Mesenchymal stem cell (in vitro differentiated cells and primary cell): ENCODE data around the gene AGAP3.
A peak's percentile ranks its signal among the peaks of the same experiment; 100 is the strongest.

ENCODE experiments used
- DNase-seq: peaks from one replicate; pipeline ENCODE4 v3.0.0-alpha.2; 2013
- H2AFZ ChIP-seq: one replicate; pipeline ENCODE4 v1.6.1; 2013; ENCODE audit warnings: low read depth, mild to moderate bottlenecking, control low read depth, inconsistent platforms, low read length, moderate library complexity
- H2AK5ac ChIP-seq: 2 replicates; pipeline ENCODE4 v1.6.1; 2013; ENCODE audit warnings: low read length, moderate library complexity, mild to moderate bottlenecking, inconsistent platforms; ENCODE audit not compliant: severe bottlenecking
- H2BK120ac ChIP-seq: one replicate; pipeline ENCODE4 v1.6.1; 2013; ENCODE audit warnings: low read depth, mild to moderate bottlenecking, inconsistent platforms, low read length, moderate library complexity
- H2BK12ac ChIP-seq, 2 experiments: one replicate each; pipeline ENCODE4 v1.6.1; 2013; ENCODE audit warnings: inconsistent platforms in 2 of 2, low read length in 2 of 2, mild to moderate bottlenecking in 2 of 2, moderate library complexity in 2 of 2, control low read depth in 1 of 2
- H2BK15ac ChIP-seq: one replicate; pipeline ENCODE4 v1.6.1; 2013; ENCODE audit warnings: mild to moderate bottlenecking, low read depth, inconsistent platforms; ENCODE audit not compliant: poor library complexity, severe bottlenecking
- H2BK5ac ChIP-seq: 2 replicates; pipeline ENCODE4 v1.6.1; 2013; ENCODE audit warnings: low read depth, mild to moderate bottlenecking, low read length, control low read depth, inconsistent platforms; ENCODE audit not compliant: poor library complexity, severe bottlenecking
- H3K14ac ChIP-seq, 2 experiments: one replicate each; pipeline ENCODE4 v1.6.1; 2013; ENCODE audit warnings: inconsistent platforms in 2 of 2, low read length in 2 of 2, control low read depth in 1 of 2, mild to moderate bottlenecking in 1 of 2, moderate library complexity in 1 of 2
- H3K18ac ChIP-seq, 2 experiments: one replicate each; pipeline ENCODE4 v1.6.1; 2013; ENCODE audit warnings: inconsistent platforms in 2 of 2, low read length in 2 of 2, control low read depth in 1 of 2, low read depth in 1 of 2, mild to moderate bottlenecking in 1 of 2
- H3K23ac ChIP-seq, 2 experiments: one replicate each; pipeline ENCODE4 v1.6.1; 2013; ENCODE audit warnings: inconsistent platforms in 2 of 2, low read length in 2 of 2, mild to moderate bottlenecking in 2 of 2, moderate library complexity in 2 of 2, control low read depth in 1 of 2
- H3K27ac ChIP-seq: 2 replicates; pipeline ENCODE4 v1.5.1; 2013; ENCODE audit warnings: mild to moderate bottlenecking, moderate library complexity, low read length, control low read depth, inconsistent platforms; ENCODE audit not compliant: poor library complexity, severe bottlenecking
- H3K27me3 ChIP-seq, 2 experiments: 2 replicates each; pipeline versions ENCODE4 v1.6.1 to v1.7.0; 2013; ENCODE audit warnings: low read length in 2 of 2, mild to moderate bottlenecking in 2 of 2, moderate library complexity in 2 of 2, control low read depth in 1 of 2, inconsistent platforms in 1 of 2; ENCODE audit not compliant: control insufficient read depth in 1 of 2, insufficient read depth in 1 of 2
- H3K36me3 ChIP-seq, 2 experiments: 2 replicates each; pipeline versions ENCODE4 v1.6.1 to v1.7.0; 2013; ENCODE audit warnings: low read length in 2 of 2, control low read depth in 1 of 2, inconsistent platforms in 1 of 2, low read depth in 1 of 2, mild to moderate bottlenecking in 1 of 2; ENCODE audit not compliant: insufficient read depth in 2 of 2, control insufficient read depth in 1 of 2
- H3K4ac ChIP-seq, 2 experiments: one replicate each; pipeline ENCODE4 v1.6.1; 2013; ENCODE audit warnings: inconsistent platforms in 2 of 2, low read length in 2 of 2, mild to moderate bottlenecking in 2 of 2, moderate library complexity in 2 of 2, control low read depth in 1 of 2, low read depth in 1 of 2
- H3K4me1 ChIP-seq: 2 replicates; pipeline ENCODE4 v1.6.1; 2013; ENCODE audit warnings: low read depth, low read length, control low read depth; ENCODE audit not compliant: control insufficient read depth, insufficient read depth
- H3K4me2 ChIP-seq: 2 replicates; pipeline ENCODE4 v1.6.1; 2013; ENCODE audit warnings: low read length, mild to moderate bottlenecking, inconsistent platforms; ENCODE audit not compliant: poor library complexity, severe bottlenecking
- H3K4me3 ChIP-seq, 2 experiments: 2 replicates each; pipeline versions ENCODE4 v1.5.1 to v1.7.0; 2013; ENCODE audit warnings: low read length in 2 of 2, mild to moderate bottlenecking in 2 of 2, control low read depth in 1 of 2, low read depth in 1 of 2; ENCODE audit not compliant: insufficient read depth in 1 of 2
- H3K79me1 ChIP-seq: replicated peaks from 2 replicates; pipeline ENCODE4 v1.6.1; 2013; ENCODE audit warnings: mild to moderate bottlenecking, control low read depth, low read length, inconsistent platforms; ENCODE audit not compliant: poor library complexity, severe bottlenecking
- H3K9ac ChIP-seq: 2 replicates; pipeline ENCODE4 v1.7.0; 2013; ENCODE audit warnings: mild to moderate bottlenecking, low read length, moderate library complexity
- H3K9me3 ChIP-seq: 2 replicates; pipeline ENCODE4 v1.7.0; 2013; ENCODE audit warnings: mild to moderate bottlenecking, low read length; ENCODE audit not compliant: control insufficient read depth
- H4K8ac ChIP-seq: one replicate; pipeline ENCODE4 v1.6.1; 2013; ENCODE audit warnings: inconsistent platforms, mild to moderate bottlenecking, low read length, moderate library complexity
- H4K91ac ChIP-seq: one replicate; pipeline ENCODE4 v1.6.1; 2013; ENCODE audit warnings: mild to moderate bottlenecking, low read length, inconsistent platforms
- WGBS: methylation state at CpG from one replicate; pipeline ENCODE4 v1.1.7; 2013; ENCODE audit warnings: mixed read lengths; 5-methylcytosine and 5-hydroxymethylcytosine counted together

The AGAP3 gene

DNA sequence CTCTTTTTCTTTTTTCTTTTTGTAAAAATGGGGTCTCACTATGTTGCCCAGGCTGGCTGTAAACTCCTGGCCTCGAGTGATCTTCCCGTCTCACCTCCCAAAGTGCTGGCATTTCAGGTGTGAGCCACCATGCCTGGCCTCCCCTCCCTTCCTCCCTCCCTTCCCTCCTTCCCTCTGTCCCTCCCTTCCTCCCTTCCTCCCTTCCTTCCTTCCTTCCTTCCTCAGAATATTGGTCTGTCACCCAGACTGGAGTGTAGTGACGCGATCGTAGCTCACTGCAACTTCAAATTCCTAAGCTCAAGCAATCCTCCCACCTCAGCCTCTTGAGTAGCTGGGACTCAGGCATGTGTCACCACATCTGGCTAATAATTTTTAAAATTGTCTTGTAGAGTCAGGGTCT, 8.4 kb downstream of the AGAP3 start:
- H2BK120ac ChIP-seq: no peak overlapping the region
- 71% methylated on average over 5 of the region's 5 CpGs for WGBS

DNA sequence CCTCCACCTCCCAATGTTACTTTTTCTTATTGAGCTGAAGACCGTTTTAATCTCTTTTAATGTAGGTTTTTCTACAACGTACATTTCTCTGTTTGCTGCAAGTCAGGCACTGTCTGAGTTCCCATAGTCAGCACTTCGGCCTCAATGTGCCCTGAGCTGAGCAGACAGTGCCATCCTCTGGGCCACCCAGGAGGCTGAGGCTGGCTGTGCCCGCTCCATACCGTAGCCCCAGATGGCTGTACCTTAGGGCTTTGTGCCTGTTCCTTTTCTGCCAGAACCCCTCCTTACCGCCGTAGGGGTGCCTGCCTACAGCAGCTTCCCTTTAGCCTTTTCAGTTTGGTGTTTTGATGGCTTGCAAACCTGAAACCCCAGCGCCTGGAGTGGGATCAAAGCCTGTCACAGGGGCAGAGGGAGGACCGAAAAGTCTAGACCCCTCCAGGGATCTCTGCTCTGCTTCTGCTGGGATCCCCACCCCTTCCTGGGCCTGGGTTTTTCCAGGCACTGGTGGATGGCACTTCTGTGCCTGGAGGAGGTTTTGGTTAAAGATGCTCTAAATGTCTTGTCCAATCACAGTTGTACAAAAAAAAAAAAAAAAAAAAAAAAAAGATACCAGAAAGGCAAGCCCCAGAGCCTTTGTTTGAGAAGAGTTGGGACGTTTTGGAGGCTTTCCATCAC, 9.0 kb downstream of the AGAP3 start:
- Histone ChIP-seq H3K27ac (no peak overlapping the region), H2AFZ (no peak overlapping the region), H3K23ac (no peak overlapping the region), H2BK5ac (no peak overlapping the region), H3K79me1 (peaks cover 12% of the 10 kb centered on the region), H3K4ac (no peak overlapping the region), H3K18ac (no peak overlapping the region), H3K9ac (peak overlapping the region; percentile 13), H3K36me3 (peaks cover 5 to 29% of the 10 kb centered on the region in 2 experiments), H3K14ac (no peak overlapping the region), H2AK5ac (no peak overlapping the region), H3K4me1 (peaks cover 32% of the 10 kb centered on the region), H2BK120ac (no peak overlapping the region), H4K91ac (no peak overlapping the region), H2BK12ac (no peak overlapping the region), H3K4me3 (no peak overlapping the region), H3K4me2 (no peak overlapping the region), H2BK15ac (no peak overlapping the region), H3K9me3 (no peaks in the 10 kb centered on the region), H4K8ac (no peak overlapping the region), H3K27me3 (no peaks in the 10 kb centered on the region)
- WGBS: 91% methylated on average over 9 of the region's 10 CpGs
- DNase-seq: no peak

More for the DNA sequence above, 8.4 kb downstream of the AGAP3 start:
- Histone ChIP-seq H3K4me2 (no peak overlapping the region), H4K91ac (no peak overlapping the region), H3K27me3 (no peaks in the 10 kb centered on the region), H3K27ac (no peak overlapping the region), H3K9ac (peak overlapping the region; percentile 13), H4K8ac (no peak overlapping the region), H3K4me3 (no peak overlapping the region), H3K23ac (no peak overlapping the region), H2BK5ac (no peak overlapping the region), H2BK15ac (no peak overlapping the region), H3K18ac (no peak overlapping the region), H3K36me3 (peaks cover 5 to 23% of the 10 kb centered on the region in 2 experiments), H3K79me1 (peaks cover 6% of the 10 kb centered on the region), H2AK5ac (no peak overlapping the region), H2AFZ (no peak overlapping the region), H3K14ac (no peak overlapping the region), H3K9me3 (no peaks in the 10 kb centered on the region), H3K4me1 (peaks cover 32% of the 10 kb centered on the region), H3K4ac (no peak overlapping the region), H2BK12ac (no peak overlapping the region)
- peak; percentile 32 for DNase-seq

DNA sequence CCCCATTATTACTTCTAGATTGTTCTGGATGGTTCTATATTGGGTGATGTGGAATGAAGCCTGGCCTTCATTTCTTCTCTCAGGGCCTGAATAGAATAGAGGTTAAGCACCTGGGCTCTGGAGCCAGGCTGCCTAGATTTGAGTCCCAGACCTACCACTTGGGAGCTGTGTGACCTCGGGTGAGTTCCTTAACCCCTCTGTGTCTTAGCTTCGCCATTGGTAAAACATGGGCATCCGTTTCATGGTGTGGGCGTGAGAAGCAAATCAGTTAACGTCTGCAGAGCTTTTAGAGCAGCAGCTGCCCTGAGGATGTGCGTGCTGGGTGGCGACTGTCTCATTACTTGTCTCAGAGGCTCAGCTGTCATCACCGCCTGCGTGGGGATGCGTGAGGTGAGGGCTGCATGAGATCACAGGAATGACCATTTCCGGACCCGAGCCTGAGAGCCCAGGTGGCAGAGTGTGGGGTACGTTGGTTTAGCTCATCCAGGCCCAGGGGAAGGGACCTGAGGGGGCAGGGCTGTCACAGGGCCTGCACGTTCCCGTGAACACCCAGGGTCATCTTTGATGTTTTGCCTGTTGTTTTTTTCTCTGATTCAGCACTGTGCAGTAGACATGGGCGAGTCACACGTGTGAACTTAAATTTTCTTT, 9.7 kb downstream of the AGAP3 start:
- no peak overlapping the region for H2BK12ac ChIP-seq
- H2BK5ac ChIP-seq: no peak overlapping the region
- no peak overlapping the region for H3K4ac ChIP-seq
- no peak for DNase-seq
- peaks cover 15% of the 10 kb centered on the region for H3K79me1 ChIP-seq
- no peak overlapping the region for H2AFZ ChIP-seq
- H3K4me2 ChIP-seq: no peak overlapping the region
- H4K8ac ChIP-seq: no peak overlapping the region
- 79% methylated on average over 16 of the region's 17 CpGs for WGBS
- H3K9ac ChIP-seq: peak overlapping the region; percentile 13
- peaks cover 30% of the 10 kb centered on the region for H3K4me1 ChIP-seq
- no peaks in the 10 kb centered on the region for H3K27me3 ChIP-seq
- no peak overlapping the region for H3K4me3 ChIP-seq
- no peak overlapping the region for H2BK120ac ChIP-seq
- no peak overlapping the region for H2AK5ac ChIP-seq
- H3K18ac ChIP-seq: no peak overlapping the region
- no peaks in the 10 kb centered on the region for H3K9me3 ChIP-seq
- H4K91ac ChIP-seq: no peak overlapping the region
- peaks cover 5 to 30% of the 10 kb centered on the region in 2 experiments for H3K36me3 ChIP-seq
- H3K23ac ChIP-seq: no peak overlapping the region
- H2BK15ac ChIP-seq: no peak overlapping the region
- no peak overlapping the region for H3K27ac ChIP-seq
- no peak overlapping the region for H3K14ac ChIP-seq

DNA sequence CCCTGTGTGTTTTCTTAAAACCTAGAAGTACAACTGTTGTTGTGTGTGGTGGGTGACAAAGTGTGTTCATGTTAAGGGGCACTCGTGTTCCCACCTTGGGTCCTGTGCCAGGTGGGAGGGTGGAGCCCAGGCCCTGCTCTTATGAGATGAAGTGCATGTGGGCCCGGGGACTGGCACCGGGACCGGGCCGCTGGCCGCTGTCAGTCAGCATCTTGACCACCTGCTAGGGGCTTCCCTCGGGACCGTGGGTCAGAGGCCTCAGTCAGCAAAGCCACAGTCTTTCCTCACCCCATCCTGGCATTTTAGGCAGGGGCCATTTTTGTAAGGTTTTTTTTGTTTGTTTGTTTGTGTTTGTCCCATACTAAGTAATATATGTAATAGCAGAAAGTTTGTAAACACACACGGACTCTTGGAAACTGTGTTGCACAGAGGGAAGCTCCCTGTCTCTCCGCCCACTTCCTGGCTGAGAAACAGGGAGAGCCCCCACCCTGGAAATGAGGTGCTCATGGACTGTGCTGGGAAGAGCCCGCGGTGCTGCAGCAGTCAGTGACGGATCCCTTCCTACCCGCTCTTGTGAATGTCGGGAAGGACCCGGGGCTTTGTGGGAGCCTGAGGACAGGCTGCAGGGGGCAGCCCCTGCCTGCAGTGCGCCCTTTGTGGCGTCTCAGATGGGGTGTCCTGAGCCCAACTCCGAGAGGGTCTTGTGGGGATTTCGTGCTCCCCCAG, 13.4 kb downstream of the AGAP3 start:
- DNase-seq: peak; percentile 38
- Histone ChIP-seq H3K23ac (peak overlapping the region in 1 of 2 experiments; percentile 62), H3K4ac (no peak overlapping the region), H3K9me3 (no peaks in the 10 kb centered on the region), H3K4me2 (no peak overlapping the region), H3K27me3 (no peaks in the 10 kb centered on the region), H3K18ac (no peak overlapping the region), H2BK5ac (no peak overlapping the region), H3K79me1 (peaks cover 24% of the 10 kb centered on the region), H2BK120ac (no peak overlapping the region), H3K4me1 (peaks cover 32% of the 10 kb centered on the region), H3K27ac (no peak overlapping the region), H2BK12ac (no peak overlapping the region), H2AFZ (no peak overlapping the region), H4K91ac (no peak overlapping the region), H4K8ac (no peak overlapping the region), H3K14ac (no peak overlapping the region), H2BK15ac (no peak overlapping the region), H2AK5ac (no peak overlapping the region), H3K9ac (no peak overlapping the region), H3K4me3 (no peak overlapping the region), H3K36me3 (peaks cover 0 to 24% of the 10 kb centered on the region in 2 experiments)
- 86% methylated on average over 18 of the region's 20 CpGs for WGBS
